ENCODE results near the gene ALKBH2.

- TF ChIP-seq EZH2 (IDR thresholded peaks at IDR 0.05; ENCODE audit: insufficient read depth, poor library complexity, severe bottlenecking), result no peak
- TF ChIP-seq EZH2phosphoT487 (IDR thresholded peaks at IDR 0.05; ENCODE audit: insufficient read depth, low read depth), result no peak
Measured at GRCh38 chr12:109087250-109087649, 6.0 kb downstream of the ALKBH2 start.
